A549 (cell line): Measurements from ENCODE around the gene CCL24. TPM values are rescaled to one million over a fixed set of nuclear protein-coding genes. Genes with fewer than 3 reads are reported as not detected.
"Not testable (repeated sequence)": the region's sequence is repeated elsewhere in the genome, so short reads cannot be mapped to it uniquely, and the experiment has no call there.

Experiments
- ATAC-seq, 2 experiments: fragments of 200-7000 bp in 1 of 2; fragments of >200 bp in 1 of 2; cut with Nextera tagmentation in 1 of 2; cut with Tn5 transposase in 1 of 2; 3 replicates each; pipeline versions ENCODE4 v1.8.0 to v1.9.1; 2018 to 2020; ENCODE audit warnings: mild to moderate bottlenecking in 1 of 2, moderate library complexity in 1 of 2
- CTCF ChIA-PET: fragments of 300-600 bp; sonication (Branson Sonifier 250); formaldehyde crosslinking; extraction: SDS; loops from one replicate; lab custom pipeline; 2021; ENCODE audit warnings: antibody characterized with exemption, inconsistent platforms; lab: Yijun Ruan, JAX
- POLR2A ChIA-PET: fragments of 350-600 bp; formaldehyde crosslinking; extraction: SDS; loops from one replicate; lab custom pipeline; 2021; ENCODE audit warnings: antibody characterized with exemption, inconsistent platforms; lab: Yijun Ruan, JAX
- DNase-seq, 2 experiments: peaks; one replicate each; pipeline versions ENCODE4 v3.0.0 to v3.0.0-alpha.2; 2011 to 2016; ENCODE audit warnings: low read depth in 1 of 2, low spot score in 1 of 2
- FAIRE-seq: peaks from 2 replicates; lab custom pipeline; 2011; peaks lifted over from hg19 to GRCh38; lab: Jason Lieb, UNC
- H3K27ac ChIP-seq, 2 experiments: fragments of >200 bp; sonication (Bioruptor Twin); formaldehyde crosslinking; 3 replicates each; pipeline ENCODE4 v1.5.1; 2016 to 2017
- H3K4me1 ChIP-seq: fragments of >200 bp; sonication (Bioruptor Twin); formaldehyde crosslinking; 3 replicates; pipeline ENCODE4 v1.6.1; 2016
- H3K4me2 ChIP-seq: fragments of >200 bp; sonication (Bioruptor Twin); formaldehyde crosslinking; 3 replicates; pipeline ENCODE4 v1.6.1; 2016
- H3K4me3 ChIP-seq: fragments of >200 bp; sonication (Bioruptor Twin); formaldehyde crosslinking; 3 replicates; pipeline ENCODE4 v1.5.1; 2016
- H3K9me3 ChIP-seq: fragments of >200 bp; sonication (Bioruptor Twin); formaldehyde crosslinking; 3 replicates; pipeline ENCODE4 v1.6.1; 2016
- ATOH8 ChIP-seq: fragments of 250-450 bp; sonication (Bioruptor Pico); IDR thresholded peaks from 2 replicates; pipeline ENCODE4 v1.5.0; 2020; ENCODE audit warnings: low read depth, mild to moderate bottlenecking, moderate library complexity
- FOSB ChIP-seq: fragments of 250-450 bp; sonication (Bioruptor Pico); IDR thresholded peaks from 2 replicates; pipeline ENCODE4 v1.5.0; 2020; ENCODE audit warnings: mild to moderate bottlenecking, moderate library complexity
- FOSL2 ChIP-seq, 2 experiments: fragments of 450-650 bp in 1 of 2; fragments of >200 bp in 1 of 2; sonication (Bioruptor Twin) in 1 of 2; formaldehyde crosslinking; IDR thresholded peaks; 2 replicates each; pipeline versions ENCODE4 v1.5.0 to v1.6.1; 2016 to 2020; ENCODE audit warnings: mild to moderate bottlenecking in 1 of 2, moderate library complexity in 1 of 2
- FOXS1 ChIP-seq: fragments of 250-450 bp; sonication (Bioruptor Pico); IDR thresholded peaks from 2 replicates; pipeline ENCODE4 v1.5.0; 2020; ENCODE audit warnings: mild to moderate bottlenecking, moderate library complexity
- HDAC2 ChIP-seq: fragments of 200-600 bp; sonication (generic); IDR thresholded peaks from 2 replicates; pipeline ENCODE4 v1.6.1; 2016
- HOXB13 ChIP-seq: fragments of 250-450 bp; sonication (Bioruptor Pico); IDR thresholded peaks from 2 replicates; pipeline ENCODE4 v1.5.0; 2020; ENCODE audit warnings: low read depth, mild to moderate bottlenecking, moderate library complexity
- MAFK ChIP-seq: fragments of 450-650 bp; IDR thresholded peaks from 2 replicates; pipeline ENCODE4 v1.6.1; 2014; ENCODE audit not compliant: partially characterized antibody
- PBX3 ChIP-seq: IDR thresholded peaks from 2 replicates; pipeline ENCODE4 v1.6.1; 2012
- POLR2A ChIP-seq: IDR thresholded peaks from 2 replicates; pipeline ENCODE4 v1.6.1; 2012; ENCODE audit warnings: mild to moderate bottlenecking, low read length
- POLR2AphosphoS2 ChIP-seq: conservative IDR thresholded peaks from 2 replicates; pipeline ENCODE4 v1.6.1; 2012; ENCODE audit warnings: low read length, improper control_type of control experiment, inconsistent platforms
- RCOR1 ChIP-seq: fragments of 150-350 bp; IDR thresholded peaks from 2 replicates; pipeline ENCODE4 v1.6.1; 2014; ENCODE audit warnings: antibody characterized with exemption, low read length, low read depth
- REST ChIP-seq: fragments of 200-600 bp; sonication (generic); IDR thresholded peaks from 2 replicates; pipeline ENCODE4 v1.6.1; 2016; ENCODE audit warnings: antibody characterized with exemption, mild to moderate bottlenecking, moderate library complexity
- TP53 ChIP-seq: fragments of 250-450 bp; sonication (Bioruptor Pico); IDR thresholded peaks from 2 replicates; pipeline ENCODE4 v1.5.0; 2021; ENCODE audit warnings: mild to moderate bottlenecking, moderate library complexity
- USF2 ChIP-seq: fragments of 450-650 bp; IDR thresholded peaks from 2 replicates; pipeline ENCODE4 v1.6.1; 2014; ENCODE audit warnings: antibody characterized with exemption
- ZFP36 ChIP-seq: fragments of 450-650 bp; IDR thresholded peaks from 2 replicates; pipeline ENCODE4 v1.6.1; 2014; ENCODE audit warnings: borderline replicate concordance; ENCODE audit not compliant: partially characterized antibody
- ZNF302 ChIP-seq: fragments of 250-450 bp; sonication (Bioruptor Pico); IDR thresholded peaks from 2 replicates; pipeline ENCODE4 v1.9.0; 2021; ENCODE audit warnings: inconsistent platforms, mild to moderate bottlenecking, moderate library complexity
- WGBS: methylation state at CpG from one replicate; pipeline ENCODE4 v1.1.6; 2017; ENCODE audit errors: missing lambda C conversion rate; 5-methylcytosine and 5-hydroxymethylcytosine counted together
- polyA plus RNA-seq, 4 experiments: library from polyadenylated mRNA; depleted of rRNA in 3 of 4; stranded (reverse); fragments of >200 nt; fragmentation: RNase III in 1 of 4; extraction: RNeasy Plus Mini Kit Qiagen cat#74134 plus additional on column Dnase treatment in 1 of 4; gene quantifications; 2 replicates in 3 of 4; 3 replicates in 1 of 4; pipeline ENCODE4 v1.2.3, GENCODE V29; 2011 to 2017

CCL24 gene
- polyA plus RNA-seq, 2 of the 4 experiments (the other 2 are of a cell fraction): 0.14 TPM; not detected in 1

- CTCF ChIA-PET: no interaction called here
- Histone ChIP-seq H3K4me2 (no peak overlapping the region), H3K4me3 (no peak overlapping the region), H3K27ac (no peak overlapping the region), H3K9me3 (no peaks in the 10 kb centered on the region), H3K4me1 (no peaks in the 10 kb centered on the region)
- DNase-seq (no peak), ATAC-seq (no peak), FAIRE-seq (no peak)
- POLR2A ChIA-PET: no interaction called here
- TF ChIP-seq POLR2A (no peak), PBX3 (no peak), ZNF302 (no peak), HDAC2 (no peak), RCOR1 (no peak), FOSL2 (IDR thresholded peaks at IDR 0.05) (no peak), FOSL2 (CRISPR knock-in tag; IDR thresholded peaks at IDR 0.05) (no peak), ZFP36 (no peak), FOXS1 (CRISPR knock-in tag) (no peak), HOXB13 (CRISPR knock-in tag) (no peak), TP53 (no peak), FOSB (CRISPR knock-in tag) (no peak)
Measured at GRCh38 chr7:75858410-75858809, 44.8 kb upstream of the CCL24 start.

- H3K27ac ChIP-seq: no peak overlapping the region
- TF ChIP-seq REST (no peak), HOXB13 (CRISPR knock-in tag) (no peak), POLR2AphosphoS2 (no peak), ATOH8 (CRISPR knock-in tag) (no peak), USF2 (no peak)
- CTCF ChIA-PET: interaction anchor here (0.6 to 3.0 kb wide), 2 partner anchors 10 to 80 kb away, joined by 3 to 13 read pairs; no protein-coding TSS in a partner anchor
- H3K4me1 ChIP-seq: no peaks in the 10 kb centered on the region
- DNase-seq: no peak
- no peak overlapping the region for H3K4me2 ChIP-seq
- no peaks in the 10 kb centered on the region for H3K9me3 ChIP-seq
- no peak for FAIRE-seq
- ATAC-seq: no peak
- WGBS: 75% methylated on average over 6 of the region's 6 CpGs
- POLR2A ChIA-PET: no interaction called here
- H3K4me3 ChIP-seq: no peak overlapping the region
Measured at GRCh38 chr7:75856536-75856935, 42.9 kb upstream of the CCL24 start.

- H3K4me2 ChIP-seq, H3K4me1 ChIP-seq, FAIRE-seq, ATAC-seq, H3K27ac ChIP-seq, H3K4me3 ChIP-seq, DNase-seq, H3K9me3 ChIP-seq: not testable (repeated sequence)
- POLR2A ChIA-PET: interaction anchor here (0.6 kb wide), 1 partner anchor 45 kb away, joined by 3 read pairs; no protein-coding TSS in a partner anchor
- TF ChIP-seq MAFK: peak; percentile 73
- CTCF ChIA-PET: interaction anchor here (1.6 to 3.0 kb wide), 2 partner anchors 10 to 11 kb away, joined by 5 to 13 read pairs; no protein-coding TSS in a partner anchor
- 62% methylated on average over 10 of the region's 10 CpGs for WGBS
Measured at GRCh38 chr7:75854813-75855345, 41.3 kb upstream of the CCL24 start.
